Ovary (tissue), 9 donors: ENCODE results near the gene STPG1. TPM values are rescaled to one million over a fixed set of nuclear protein-coding genes. Genes with fewer than 3 reads are reported as not detected.

Source experiments
- DNase-seq, 5 donors: peaks; one replicate each; pipeline ENCODE4 v3.0.0-alpha.2; 2019 to 2020
- H3K27ac ChIP-seq, 2 donors: fragments of 200-600 bp; one replicate each; pipeline versions ENCODE4 v1.5.1 to v1.8.0; 2019 to 2022
- H3K27me3 ChIP-seq: fragments of 200-600 bp; one replicate; pipeline ENCODE4 v1.8.0; 2022
- H3K36me3 ChIP-seq: fragments of 200-600 bp; sonication (generic); one replicate; pipeline ENCODE4 v1.5.1; 2019
- H3K4me1 ChIP-seq: one replicate; pipeline ENCODE4 v1.8.1; 2013; ENCODE audit warnings: mild to moderate bottlenecking, moderate library complexity; ENCODE audit not compliant: insufficient read depth
- H3K4me3 ChIP-seq: fragments of 200-600 bp; sonication (generic); one replicate; pipeline ENCODE4 v1.5.1; 2017
- H3K9me3 ChIP-seq, 2 donors: fragments of 200-600 bp in 1 of 2; sonication (generic) in 1 of 2; one replicate each; pipeline versions ENCODE4 v1.5.1 to v1.8.1; 2013 to 2019; ENCODE audit warnings: mild to moderate bottlenecking in 1 of 2, moderate library complexity in 1 of 2
- CTCF ChIP-seq, 3 donors: fragments of 450-650 bp in 2 of 3; fragments of 200-600 bp in 1 of 3; IDR thresholded peaks; one replicate each; pipeline versions ENCODE4 v1.5.1 to v1.8.0; 2016 to 2022; ENCODE audit warnings: antibody characterized with exemption in 3 of 3, mild to moderate bottlenecking in 1 of 3
- EP300 ChIP-seq: sonication (generic); formaldehyde crosslinking; IDR thresholded peaks from one replicate; pipeline ENCODE4 v1.6.1; 2017; ENCODE audit warnings: antibody characterized with exemption
- POLR2A ChIP-seq: fragments of 450-650 bp; IDR thresholded peaks from one replicate; pipeline ENCODE4 v1.6.1; 2017; ENCODE audit warnings: antibody characterized with exemption, mild to moderate bottlenecking, moderate library complexity
- WGBS, 3 donors: extraction: QIAGEN DNeasy Blood & Tissue Kit in 1 of 3; methylation state at CpG; one replicate each; pipeline versions ENCODE4 v1.1.5 to v1.1.7; 2013 to 2017; 5-methylcytosine and 5-hydroxymethylcytosine counted together
- intact Hi-C, 4 donors: fragments of 100-400 bp; cut with DNase I; formaldehyde crosslinking; loops; one replicate each; pipeline versions ENCODE4 v1.11.0 to v1.15.1; 2022 to 2023
- polyA plus RNA-seq, 2 donors: library from polyadenylated mRNA; stranded (reverse); fragments of 200-250 nt in 1 of 2; fragments of 350-450 nt in 1 of 2; fragmentation: Illumina TruSeq in 1 of 2; extraction: RNeasy Lipid Tissue Mini Kit (QIAGEN cat#74804) in 1 of 2; gene quantifications; one replicate each; pipeline ENCODE4 v1.2.3, GENCODE V29; 2013 to 2014
- total RNA-seq, 7 donors: library from RNA; depleted of rRNA in 2 of 7; stranded (reverse); fragments of >200 nt in 2 of 7; fragmentation: NEBNext Ultra II Directional in 3 of 7; extraction: Animal tissue kit (Norgen Biotek cat#: 25700) in 3 of 7; gene quantifications; one replicate each; pipeline versions ENCODE4 v1.1.0 to v1.2.4, GENCODE V29; 2016 to 2023
- donor health status: DM: no; HTN: no; CAD: no; lungs with moderate emphysema.
- donor health status: DM: no; HTN: no; CAD: no.
- donor health status: Bipolar disorder and iron deficiency.
- donor health status: DM: yes; HTN: yes; CAD: no.
- donor health status: DM: no; HTN: no; CAD: no.
- donor health status: DM: yes; HTN: yes; CAD: no.

The STPG1 gene
- total and polyA plus RNA-seq, 9 donors, result 4.5 to 12.6 (median 7.3) TPM

- no peaks in the 10 kb centered on the region for H3K4me1 ChIP-seq
- WGBS, 3 donors, result 85 to 87% (median 87%) methylated on average over 12 of the region's 12 CpGs
- no peaks in the 10 kb centered on the region for H3K9me3 ChIP-seq
- no peak overlapping the region for H3K4me3 ChIP-seq
- intact Hi-C loops, result loop anchor here in 2 of 4 donors (5.0 kb wide), 2 partner anchors 183 to 188 kb away; no protein-coding TSS in a partner anchor
- no peaks in the 10 kb centered on the region for H3K27me3 ChIP-seq
- H3K36me3 ChIP-seq, result no peaks in the 10 kb centered on the region
- DNase-seq, result no peak
- no peak overlapping the region for H3K27ac ChIP-seq
- TF ChIP-seq CTCF (IDR thresholded peaks at IDR 0.05), result no peak
- TF ChIP-seq EP300, result no peak
- no peak for TF ChIP-seq POLR2A
Measured at GRCh38 chr1:24385160-24385940, 28.2 kb downstream of the STPG1 start.

- Histone ChIP-seq H3K36me3 (no peaks in the 10 kb centered on the region), H3K27ac (no peak overlapping the region), H3K4me3 (no peak overlapping the region), H3K27me3 (no peaks in the 10 kb centered on the region), H3K4me1 (no peaks in the 10 kb centered on the region), H3K9me3 (no peaks in the 10 kb centered on the region)
- DNase-seq, result no peak
- no peak for TF ChIP-seq CTCF (IDR thresholded peaks at IDR 0.05)
- TF ChIP-seq POLR2A, result no peak
- TF ChIP-seq EP300, result no peak
- intact Hi-C loops, result loop anchor here in 2 of 4 donors (5.0 kb wide), 2 partner anchors 182 to 187 kb away; no protein-coding TSS in a partner anchor
- WGBS, 3 donors, result 67 to 76% (median 75%) methylated on average over 13 of the region's 13 CpGs
Measured at GRCh38 chr1:24384251-24385090, 29.1 kb downstream of the STPG1 start.

- Histone ChIP-seq H3K4me1 (no peaks in the 10 kb centered on the region), H3K27ac (no peak overlapping the region), H3K9me3 (no peaks in the 10 kb centered on the region), H3K36me3 (no peaks in the 10 kb centered on the region), H3K4me3 (no peak overlapping the region), H3K27me3 (no peaks in the 10 kb centered on the region)
- intact Hi-C loops, result no loop called here
- TF ChIP-seq EP300, result no peak
- TF ChIP-seq CTCF (IDR thresholded peaks at IDR 0.05), result no peak
- TF ChIP-seq POLR2A, result no peak
- no peak for DNase-seq
- WGBS, 3 donors, result 77 to 82% (median 78%) methylated on average over 2 of the region's 2 CpGs
Measured at GRCh38 chr1:24383381-24383940, 30.1 kb downstream of the STPG1 start.

- no peak for DNase-seq
- Histone ChIP-seq H3K27ac (no peak overlapping the region), H3K4me1 (no peaks in the 10 kb centered on the region), H3K4me3 (no peak overlapping the region), H3K27me3 (no peaks in the 10 kb centered on the region), H3K9me3 (no peaks in the 10 kb centered on the region), H3K36me3 (no peaks in the 10 kb centered on the region)
- TF ChIP-seq POLR2A (no peak), CTCF (IDR thresholded peaks at IDR 0.05) (no peak), EP300 (no peak)
- intact Hi-C loops, result no loop called here
- WGBS, 3 donors, result 94 to 96% (median 94%) methylated on average over 8 of the region's 8 CpGs
Measured at GRCh38 chr1:24382165-24382577, 31.4 kb downstream of the STPG1 start.
